Prostate gland (tissue), 2 donors: ENCODE measurements around the gene HERPUD1.
A peak's percentile ranks its signal among the peaks of the same experiment; 100 is the strongest.

ENCODE experiments used
- POLR2A ChIP-seq: fragments of 450-650 bp; IDR thresholded peaks from one replicate; pipeline ENCODE4 v1.6.1; 2016; ENCODE audit warnings: antibody characterized with exemption, mild to moderate bottlenecking
- POLR2AphosphoS5 ChIP-seq: sonication (generic); formaldehyde crosslinking; IDR thresholded peaks from one replicate; pipeline ENCODE4 v1.6.1; 2017; ENCODE audit warnings: antibody characterized with exemption
- TF ChIP-seq, protein P1 (sequence below), 4 experiments: fragments of 200-600 bp in 2 of 4; fragments of 450-650 bp in 2 of 4; sonication (generic) in 2 of 4; IDR thresholded peaks; 1 replicate in 3 of 4; 2 replicates in 1 of 4; pipeline ENCODE4 v1.5.1; 2016 to 2019; ENCODE audit warnings: antibody characterized with exemption in 4 of 4, mild to moderate bottlenecking in 2 of 4, moderate library complexity in 2 of 4

DNA sequence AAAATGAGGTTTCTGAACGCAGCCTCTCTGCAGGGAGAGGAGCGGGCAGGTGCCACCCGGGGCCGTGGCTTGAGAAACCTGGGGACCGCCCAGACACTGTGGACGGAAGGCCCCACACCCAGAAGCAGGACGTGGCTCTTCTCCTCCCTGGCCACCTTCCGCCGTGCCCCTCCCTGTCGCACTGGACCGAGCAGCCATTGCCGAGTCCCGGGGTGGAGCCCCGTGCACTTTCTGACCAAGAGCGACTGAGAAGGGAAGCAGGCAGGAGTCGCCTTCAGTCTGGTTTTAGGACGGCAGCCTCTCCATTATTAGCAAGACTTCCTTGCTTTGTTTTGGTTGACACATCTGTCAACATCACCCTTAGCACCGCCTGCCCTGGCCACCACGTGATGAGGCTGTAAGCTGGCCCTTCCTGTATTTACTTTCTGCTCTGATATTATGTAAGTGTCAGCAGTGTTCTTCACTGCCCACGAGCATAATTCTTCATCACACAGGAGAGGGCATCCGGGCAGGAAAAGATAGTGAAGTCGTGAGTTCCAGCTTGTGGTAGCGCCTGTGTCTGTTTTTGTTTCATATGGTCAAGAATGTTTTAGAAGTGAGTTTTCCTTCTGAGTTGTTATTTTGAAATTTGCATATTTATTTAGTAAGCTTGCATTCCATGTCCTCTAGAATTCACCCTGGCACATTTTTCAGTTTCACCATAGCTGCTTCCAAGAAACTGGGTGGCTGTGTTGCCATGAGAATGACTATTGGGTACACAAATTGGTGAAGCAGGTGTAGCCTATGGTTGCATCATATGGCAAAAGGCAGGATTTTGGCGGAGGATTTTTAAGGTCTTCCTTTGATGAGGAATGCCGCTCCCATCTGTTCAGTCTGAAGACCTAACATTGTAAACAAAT lies 1.0 kb downstream of the HERPUD1 start:
- TF ChIP-seq, protein P1, sequence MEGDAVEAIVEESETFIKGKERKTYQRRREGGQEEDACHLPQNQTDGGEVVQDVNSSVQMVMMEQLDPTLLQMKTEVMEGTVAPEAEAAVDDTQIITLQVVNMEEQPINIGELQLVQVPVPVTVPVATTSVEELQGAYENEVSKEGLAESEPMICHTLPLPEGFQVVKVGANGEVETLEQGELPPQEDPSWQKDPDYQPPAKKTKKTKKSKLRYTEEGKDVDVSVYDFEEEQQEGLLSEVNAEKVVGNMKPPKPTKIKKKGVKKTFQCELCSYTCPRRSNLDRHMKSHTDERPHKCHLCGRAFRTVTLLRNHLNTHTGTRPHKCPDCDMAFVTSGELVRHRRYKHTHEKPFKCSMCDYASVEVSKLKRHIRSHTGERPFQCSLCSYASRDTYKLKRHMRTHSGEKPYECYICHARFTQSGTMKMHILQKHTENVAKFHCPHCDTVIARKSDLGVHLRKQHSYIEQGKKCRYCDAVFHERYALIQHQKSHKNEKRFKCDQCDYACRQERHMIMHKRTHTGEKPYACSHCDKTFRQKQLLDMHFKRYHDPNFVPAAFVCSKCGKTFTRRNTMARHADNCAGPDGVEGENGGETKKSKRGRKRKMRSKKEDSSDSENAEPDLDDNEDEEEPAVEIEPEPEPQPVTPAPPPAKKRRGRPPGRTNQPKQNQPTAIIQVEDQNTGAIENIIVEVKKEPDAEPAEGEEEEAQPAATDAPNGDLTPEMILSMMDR (IDR thresholded peaks at IDR 0.05): peak in 1 of 4 experiments; percentile 9
- TF ChIP-seq POLR2AphosphoS5 (peak; percentile 91), POLR2A (peak; percentile 71)
